ENCODE results near the gene HS3ST3A1.
A peak's percentile ranks its signal among the peaks of the same experiment; 100 is the strongest.

HS3ST3A1 gene

DNA sequence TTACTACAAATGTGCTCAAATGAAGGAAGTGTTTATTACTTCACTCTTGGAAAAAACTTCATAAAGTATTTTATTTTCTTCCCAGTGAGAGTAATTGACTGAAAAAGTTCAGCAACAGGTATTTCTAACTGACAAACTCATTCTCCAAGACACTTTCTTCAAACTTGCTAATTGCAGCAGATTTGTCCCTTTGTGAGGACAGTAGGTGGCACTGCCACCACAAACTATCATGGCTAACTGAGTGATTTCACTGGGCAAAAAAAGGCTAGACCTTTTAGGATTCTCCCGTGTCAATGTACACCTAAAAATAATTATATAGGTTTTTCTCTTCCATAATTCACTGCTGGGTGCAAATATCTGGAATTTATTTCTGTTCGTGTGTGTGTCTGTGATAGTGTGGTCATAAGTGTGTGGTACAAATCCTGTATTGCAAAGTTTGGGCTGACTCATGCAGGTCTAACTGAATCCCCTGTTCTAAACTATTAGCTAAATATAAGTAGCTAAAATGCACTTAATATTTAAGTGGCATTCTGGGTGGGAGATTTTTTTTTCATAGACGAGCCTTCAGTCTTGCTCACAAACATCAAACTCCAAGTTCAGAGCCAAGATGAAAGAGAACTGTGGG lies 3.9 kb downstream of the HS3ST3A1 start:
- no peak for DNase-seq

DNA sequence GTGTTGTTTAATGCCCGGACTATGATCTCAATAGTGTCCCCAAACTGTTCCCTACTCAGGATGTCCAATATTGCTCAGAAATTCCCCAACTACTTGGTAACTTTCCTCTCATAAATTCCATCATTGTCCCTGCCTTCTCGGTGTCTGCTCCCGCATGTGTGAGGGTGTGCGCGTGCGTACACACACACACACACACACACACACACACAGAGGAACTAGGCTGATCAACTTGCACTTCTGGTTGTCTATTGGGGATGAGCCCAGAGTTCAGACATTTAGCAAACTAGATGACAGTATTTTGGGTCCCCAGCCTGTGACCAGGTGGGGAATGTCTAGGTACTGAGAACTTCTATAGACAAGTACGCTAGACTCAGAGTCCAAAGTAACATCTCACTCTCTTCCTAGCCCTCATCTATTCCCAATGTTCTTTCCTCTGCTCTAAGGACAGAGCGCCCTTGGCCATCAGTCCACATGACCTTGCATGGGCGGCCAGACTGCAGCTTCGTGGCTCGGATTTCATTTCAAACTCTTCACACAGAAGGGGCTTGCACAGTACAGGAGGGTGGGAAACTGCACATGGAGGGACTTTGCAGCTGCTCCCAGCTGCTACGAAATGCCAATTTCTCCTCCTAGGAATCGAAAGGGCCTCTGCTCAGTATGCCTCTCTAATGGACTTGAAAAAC lies 5.3 kb downstream of the HS3ST3A1 start:
- DNase-seq, result no peak

DNA sequence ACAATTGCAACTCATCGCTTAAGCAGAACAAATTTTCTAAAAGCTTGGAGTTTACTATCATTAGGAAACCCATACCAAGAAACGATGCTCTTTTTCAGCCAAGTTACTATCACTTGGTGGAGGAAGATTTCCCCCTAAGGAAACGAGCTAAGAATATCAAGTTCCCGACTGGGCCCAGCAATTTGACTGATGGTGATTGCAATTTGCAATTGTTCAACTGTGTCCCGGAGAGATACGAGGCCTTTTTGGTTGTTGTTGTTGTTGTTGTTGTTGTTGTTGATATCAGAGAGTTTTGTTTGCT lies 6.2 kb downstream of the HS3ST3A1 start:
- no peak for DNase-seq

DNA sequence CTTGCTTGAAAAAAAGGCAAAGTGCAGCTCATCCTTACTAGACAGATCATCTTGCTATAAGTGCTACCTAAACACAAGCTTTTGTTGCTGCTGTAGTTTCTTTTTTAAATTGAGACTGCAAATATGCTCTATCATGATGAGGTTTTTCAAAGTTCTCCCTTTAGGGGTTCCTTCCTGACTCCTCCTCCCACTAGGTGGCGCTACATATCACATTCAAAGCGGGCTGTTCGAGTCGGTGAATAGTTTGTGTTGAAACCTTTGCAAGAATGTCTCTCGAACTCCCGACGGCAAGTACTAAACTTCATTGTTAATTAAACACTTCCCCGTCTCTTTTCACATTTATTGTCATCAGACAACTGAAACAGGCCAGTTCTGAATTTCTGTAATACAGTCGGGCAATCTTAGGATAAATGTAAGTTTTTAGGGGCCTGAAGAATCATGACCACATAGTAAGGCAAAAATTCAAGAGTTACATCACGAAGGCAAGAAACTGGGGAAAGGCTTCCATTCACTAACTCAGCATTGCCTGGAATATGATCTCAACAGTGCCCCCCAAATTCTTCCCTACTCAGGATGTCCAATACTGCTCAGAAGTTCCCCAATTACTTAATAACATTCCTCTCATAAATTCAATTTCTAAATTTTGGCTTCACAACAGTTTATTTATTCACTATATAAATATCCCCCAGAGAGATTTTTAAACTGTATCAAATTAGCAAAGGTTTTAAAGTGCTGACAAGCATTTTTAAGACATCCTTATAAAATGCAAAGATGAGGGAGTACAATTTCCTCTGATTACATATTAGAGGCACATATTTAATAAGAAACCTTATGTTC lies 6.7 kb downstream of the HS3ST3A1 start:
- DNase-seq, result peak; percentile 87

DNA sequence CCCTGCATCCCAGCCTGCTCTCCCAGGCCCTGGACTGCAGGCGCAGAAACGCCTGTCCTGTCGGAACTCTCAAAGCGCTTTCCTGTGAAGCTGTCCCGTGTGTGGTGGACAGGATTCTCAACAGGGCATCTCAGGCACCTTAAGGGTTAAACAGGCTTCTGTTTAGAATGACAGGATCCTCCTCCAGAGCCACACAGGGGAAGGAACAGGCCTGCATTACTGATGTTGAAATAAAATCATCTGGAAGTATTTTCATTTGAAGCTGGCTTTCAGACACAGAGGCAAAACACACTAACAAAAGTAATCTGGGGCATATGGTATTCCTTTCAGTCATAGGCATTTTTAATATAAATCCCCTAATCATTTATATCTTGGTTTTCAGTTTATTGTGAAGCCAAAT lies 7.4 kb downstream of the HS3ST3A1 start:
- DNase-seq, result no peak

DNA sequence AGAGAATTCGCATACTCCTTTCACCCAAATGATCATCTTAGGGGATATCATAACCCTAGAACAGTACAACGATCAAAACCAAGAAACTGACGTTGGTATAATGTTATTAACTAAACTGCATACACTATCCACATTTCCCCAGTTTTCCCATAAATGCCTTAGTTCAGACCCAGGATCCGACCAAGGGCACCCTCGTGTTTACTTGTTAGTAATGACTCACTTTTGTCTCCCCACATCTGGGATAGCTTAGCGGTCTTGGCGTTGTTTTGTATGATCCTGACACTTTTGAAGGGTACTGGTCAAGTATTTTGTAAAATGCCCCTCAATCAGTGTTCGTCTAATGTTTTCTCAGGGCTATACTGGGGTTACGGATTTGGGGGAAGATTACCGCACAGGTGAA lies 8.0 kb downstream of the HS3ST3A1 start:
- DNase-seq, result no peak

DNA sequence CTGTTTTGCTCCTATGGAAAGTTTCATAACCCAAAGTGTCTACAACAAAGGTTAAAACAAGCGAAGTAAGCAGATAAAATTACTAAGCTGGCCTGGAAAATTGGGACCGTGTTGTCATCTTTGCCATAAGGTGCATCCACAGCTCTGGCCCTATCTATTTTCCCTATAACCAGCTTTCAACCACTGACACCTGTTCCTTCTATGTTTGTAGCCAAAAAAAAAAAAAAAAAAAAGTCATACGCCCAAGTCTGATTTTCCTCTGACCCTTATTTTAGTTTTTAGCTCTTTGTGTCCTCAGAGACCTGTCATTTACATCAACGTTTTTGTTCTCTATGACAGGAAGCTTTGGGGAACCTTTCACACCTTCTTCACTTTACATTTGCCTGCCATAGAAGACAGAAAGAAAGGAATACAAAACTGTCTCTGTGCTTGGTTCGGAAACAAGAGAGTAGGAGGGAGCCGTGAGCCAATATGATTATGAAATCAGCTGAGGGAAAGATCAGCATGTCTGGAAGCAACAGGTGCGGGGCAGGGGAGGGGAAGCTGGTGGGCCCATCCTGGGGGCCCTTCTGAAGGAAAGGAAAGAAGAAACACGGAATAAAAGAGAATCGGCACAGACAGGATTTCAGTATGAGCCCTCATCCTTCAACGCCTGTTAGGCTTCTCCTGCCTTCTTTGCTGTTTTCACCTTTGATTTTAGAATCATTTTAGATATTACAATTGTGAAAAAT lies 8.5 kb downstream of the HS3ST3A1 start:
- DNase-seq, result no peak

DNA sequence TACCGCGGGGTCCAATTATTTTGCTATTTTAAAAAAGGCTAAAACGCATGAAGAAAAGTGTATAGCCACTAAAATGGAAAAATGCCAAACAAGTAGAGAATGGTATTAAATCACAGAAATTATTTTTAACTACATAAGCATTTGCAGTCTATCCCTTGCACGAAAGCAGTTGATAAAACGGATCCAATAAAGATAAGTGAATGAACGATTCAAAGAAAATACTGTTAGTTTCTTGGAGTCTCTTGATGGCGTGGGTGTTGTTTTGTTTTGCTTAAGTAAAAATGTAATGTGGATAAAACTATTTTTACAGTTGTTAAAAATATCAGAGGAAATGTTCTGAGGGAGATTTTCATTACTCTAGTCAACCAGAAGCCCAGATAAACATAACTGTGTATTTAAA lies 9.3 kb downstream of the HS3ST3A1 start:
- no peak for DNase-seq

DNA sequence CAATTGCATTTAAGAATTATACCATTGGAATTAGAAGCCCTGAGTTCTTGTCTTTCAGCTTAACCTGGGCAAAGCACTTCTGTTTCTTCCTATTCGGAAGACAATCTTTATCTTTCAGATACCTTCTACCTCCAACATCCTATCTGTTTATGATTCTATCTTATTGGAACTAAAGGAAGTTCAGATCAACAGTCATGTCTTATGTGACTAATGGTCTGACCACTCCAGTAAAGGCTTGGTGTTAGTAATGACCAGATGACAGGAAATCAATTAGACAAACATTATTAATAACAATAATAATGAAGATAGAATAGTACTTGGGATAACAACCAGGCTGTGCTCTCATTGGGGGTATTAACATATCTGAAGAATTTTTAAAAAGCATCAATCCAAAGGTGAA lies 11.3 kb downstream of the HS3ST3A1 start:
- DNase-seq, result no peak

DNA sequence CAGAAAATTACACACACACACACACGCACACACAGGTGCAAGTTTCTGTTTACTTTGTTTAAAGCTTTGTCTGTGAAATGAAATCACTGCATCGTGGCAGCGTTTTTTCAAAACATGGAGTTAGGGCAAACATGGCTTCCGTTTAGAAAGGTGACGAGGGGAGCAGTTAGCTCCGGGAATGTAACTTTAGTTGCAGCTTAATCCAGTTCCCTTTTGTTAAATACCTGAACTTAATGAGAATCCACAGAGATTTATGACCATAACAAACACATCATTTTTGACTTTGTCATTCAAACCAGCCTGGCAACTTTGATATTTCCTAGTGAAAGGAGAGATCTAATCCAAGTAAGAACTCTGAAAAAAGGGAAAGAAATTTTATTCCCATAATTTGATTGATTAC lies 12.1 kb downstream of the HS3ST3A1 start:
- DNase-seq, result no peak

DNA sequence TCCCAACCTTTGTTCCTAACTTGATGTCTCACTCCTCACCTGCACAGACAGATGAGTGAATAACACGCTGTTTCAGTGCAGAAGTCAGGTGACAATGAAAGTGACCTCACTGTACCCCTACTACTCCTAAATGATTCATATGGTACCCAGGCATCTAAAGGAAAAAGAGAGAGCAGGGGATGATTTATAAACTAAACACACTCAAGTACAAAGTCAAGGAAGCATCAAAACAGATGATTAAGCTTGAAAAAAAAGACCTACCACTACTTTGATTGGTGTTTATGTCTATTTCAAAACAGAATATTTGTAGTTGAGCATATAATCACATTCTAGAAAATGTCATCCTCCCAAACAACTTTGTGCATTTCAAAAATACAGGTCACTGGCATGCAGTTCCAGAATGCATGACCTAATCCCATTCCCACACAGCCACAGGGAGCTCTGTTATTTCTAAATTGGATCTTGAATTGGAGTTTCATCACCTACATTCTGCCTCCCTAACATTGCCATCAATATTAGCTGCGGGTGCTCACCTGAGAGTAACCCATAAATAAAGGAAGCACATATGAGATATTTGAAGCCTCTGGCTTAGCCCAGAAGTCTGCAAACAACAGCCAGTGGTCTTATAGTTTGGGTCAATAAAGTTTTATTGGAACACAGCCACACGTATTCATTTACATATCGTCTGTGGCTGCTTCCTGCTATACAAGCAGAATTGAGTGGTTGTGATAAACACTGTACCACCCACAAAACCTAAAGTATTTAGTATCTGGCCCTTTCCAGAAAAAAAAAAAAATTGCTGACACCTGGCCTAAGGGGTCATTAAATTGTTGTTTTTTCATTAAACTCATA lies 14.0 kb downstream of the HS3ST3A1 start:
- DNase-seq, result no peak

DNA sequence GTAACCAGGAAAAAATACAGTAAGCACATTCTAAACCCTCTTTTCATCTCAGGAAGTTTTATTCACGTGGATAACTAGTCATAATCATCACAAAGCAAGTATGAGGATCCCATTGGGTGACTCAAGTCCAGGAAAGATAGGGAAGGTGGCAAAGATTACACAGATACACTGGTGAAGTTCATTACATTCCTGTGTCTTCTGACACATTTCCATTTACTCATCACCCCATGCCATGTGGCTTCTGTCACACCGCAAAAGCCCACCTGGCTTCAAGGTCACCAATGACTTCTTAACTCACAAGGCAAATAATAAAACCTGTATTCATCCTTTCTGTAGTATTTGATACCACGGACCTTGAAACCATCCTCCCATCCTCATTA lies 17.0 kb downstream of the HS3ST3A1 start:
- no peak for DNase-seq

DNA sequence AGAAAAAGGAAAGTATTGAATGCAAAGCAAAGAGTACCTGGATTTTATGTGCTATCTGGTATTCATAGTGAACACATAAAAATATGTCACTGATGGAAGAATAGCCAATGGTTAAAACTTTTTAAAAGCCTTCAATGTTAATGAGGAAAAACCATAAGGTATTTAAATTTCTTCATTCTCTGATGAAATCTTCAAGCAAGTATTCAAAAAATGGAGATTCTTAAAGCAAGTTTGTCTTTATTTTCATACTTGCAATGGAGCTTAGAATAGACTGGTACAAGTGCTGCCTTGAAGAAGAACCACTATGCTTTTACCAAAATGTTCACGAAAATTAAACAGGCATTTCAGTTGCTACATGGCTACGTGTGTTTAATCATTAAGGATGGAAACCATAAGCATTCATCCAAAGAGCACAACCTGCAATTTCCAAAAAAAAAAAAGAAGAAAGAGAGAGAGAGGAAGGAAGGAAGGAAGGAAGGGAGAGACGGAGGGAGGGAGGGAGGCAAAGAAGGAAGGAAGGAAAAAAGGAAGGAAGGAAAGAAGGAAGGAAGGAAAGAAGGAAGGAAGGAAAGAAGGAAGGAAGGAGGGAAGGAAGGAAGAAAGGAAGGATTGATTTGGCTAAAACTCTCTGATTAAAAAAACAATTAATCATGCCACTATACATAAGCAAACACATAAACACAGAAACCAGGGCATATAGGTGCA lies 17.6 kb downstream of the HS3ST3A1 start:
- no peak for DNase-seq

DNA sequence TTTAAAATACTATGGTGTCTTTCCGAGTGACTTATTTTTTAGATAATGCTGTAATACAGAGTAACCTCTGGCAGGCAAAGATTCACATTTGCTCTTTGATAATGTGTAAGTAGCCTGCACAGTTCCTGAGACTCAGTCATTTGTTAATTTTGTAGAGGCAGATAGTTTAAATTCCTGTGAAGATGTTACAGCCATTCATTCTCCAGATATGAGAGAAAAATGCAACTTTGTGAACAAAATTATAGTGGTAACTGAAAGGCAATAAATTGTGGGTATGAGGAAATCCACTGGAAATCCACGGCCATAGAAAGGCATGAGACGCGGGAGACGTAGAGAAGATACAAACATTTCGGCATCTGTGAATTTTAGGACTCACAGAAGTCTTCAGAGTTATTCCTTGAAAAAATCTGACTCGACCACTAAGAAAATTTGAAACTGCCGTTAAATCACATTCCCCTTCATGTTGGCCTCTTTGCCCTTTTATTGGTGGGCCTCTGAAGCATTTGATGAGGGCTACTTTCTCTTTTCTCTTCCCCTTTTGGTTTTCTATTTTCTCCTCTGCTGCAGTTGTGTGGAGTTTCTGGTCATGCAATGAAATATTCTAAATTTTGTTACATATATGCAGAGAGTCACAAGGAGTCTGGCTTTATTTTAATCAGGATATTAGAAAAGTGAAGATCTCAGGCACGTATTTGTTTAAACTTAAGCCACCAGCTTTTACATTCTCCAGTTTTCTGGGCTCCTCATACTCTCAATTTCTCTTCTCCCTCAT lies 18.8 kb downstream of the HS3ST3A1 start:
- no peak for DNase-seq

DNA sequence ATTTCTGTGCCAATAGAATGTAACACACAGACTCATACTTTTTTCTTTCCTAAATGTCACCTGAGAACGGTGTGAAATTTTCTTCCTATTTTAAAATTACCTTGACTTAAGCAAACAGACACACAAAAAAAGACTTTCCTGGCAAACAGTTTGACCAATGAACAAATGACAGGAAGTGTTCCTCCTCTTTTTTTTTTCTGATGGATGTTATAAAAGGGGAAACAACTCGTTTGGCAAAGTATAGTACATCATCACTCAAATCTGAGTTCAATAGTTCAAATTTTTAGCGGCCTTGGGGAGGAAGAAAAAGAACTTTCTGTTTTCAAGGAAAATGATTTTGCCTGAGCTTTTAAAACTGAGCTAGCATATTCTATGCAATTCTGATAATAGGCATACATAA lies 19.8 kb downstream of the HS3ST3A1 start:
- no peak for DNase-seq

DNA sequence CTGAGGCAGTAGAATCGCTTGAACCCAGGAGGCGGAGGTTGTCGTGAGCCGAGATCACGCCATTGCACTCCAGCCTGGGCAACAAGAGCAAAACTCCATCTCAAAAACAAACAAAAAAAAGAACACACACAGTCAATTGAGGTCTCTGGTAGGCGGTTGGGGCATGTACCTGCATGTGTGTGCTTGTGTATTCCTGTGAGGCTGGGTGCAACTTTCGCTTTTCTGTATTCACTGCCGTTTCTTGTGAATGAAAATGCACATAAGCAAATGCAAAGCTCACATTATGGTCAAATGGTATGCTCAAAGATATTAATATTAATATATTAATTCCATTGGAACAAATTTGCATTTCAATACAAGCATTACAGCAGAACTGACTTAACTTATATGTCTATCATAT lies 20.9 kb downstream of the HS3ST3A1 start:
- no peak for DNase-seq

DNA sequence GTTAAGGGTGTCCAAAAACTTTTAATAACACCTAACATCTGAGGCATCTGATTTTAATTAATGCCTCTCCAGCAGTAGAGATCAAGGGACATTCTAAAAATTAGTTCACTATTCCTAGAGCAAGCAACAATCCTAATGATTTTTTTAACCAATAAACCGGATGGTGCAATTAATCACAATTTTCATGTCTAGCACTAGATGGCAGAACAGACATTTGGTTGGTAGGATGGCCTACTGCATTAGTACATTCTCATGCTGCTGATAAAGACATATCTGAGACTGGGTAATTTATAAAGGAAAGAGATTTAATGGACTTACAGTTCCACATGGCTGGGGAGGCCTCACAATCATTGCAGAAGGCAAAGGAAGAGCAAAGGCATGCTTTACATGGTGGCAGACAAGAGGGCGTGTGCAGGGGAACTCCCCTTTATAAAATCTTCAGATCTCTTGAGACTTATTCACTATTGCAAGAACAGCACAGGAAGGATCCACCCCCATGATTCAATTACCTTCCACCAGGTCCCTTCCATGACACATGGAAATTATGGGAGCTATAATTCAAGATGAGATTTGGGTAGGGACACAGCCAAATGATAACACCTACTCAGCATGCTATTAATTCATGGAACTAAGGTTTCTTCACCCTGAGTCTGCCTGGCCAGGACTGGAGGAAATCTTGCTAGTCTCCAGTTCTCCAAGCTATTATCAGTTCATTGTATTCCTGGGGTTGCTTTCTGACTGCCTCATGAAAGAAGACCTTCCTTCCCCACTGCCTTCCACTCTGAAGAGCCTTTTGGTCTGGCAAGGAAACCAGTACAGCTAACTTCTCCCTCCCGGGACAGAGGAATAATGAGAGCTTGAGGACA lies 24.8 kb downstream of the HS3ST3A1 start:
- no peak for DNase-seq

DNA sequence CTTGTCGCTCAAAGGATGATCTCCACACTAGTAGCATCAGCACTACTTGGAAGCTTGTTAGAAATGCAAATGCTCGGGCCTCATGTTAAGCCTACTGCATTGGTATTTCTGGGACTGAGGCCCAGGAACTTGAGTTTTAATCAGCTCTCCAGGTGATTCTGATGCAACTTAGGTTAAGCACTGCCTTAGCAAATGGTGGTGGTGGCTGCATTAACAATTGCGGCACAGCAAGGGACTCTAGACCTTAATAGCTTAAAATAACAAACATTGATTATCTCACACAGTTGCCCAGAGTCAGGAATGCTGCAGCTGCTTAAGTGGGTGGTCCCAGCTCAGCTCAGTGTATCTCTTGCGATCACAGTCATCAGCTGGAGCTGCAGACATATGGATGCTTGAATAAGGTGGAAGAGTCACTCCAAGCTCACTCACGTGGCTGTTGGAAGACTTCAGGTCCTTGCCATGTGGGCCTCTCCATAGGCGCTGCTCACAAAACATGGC lies 25.8 kb downstream of the HS3ST3A1 start:
- DNase-seq, result no peak

DNA sequence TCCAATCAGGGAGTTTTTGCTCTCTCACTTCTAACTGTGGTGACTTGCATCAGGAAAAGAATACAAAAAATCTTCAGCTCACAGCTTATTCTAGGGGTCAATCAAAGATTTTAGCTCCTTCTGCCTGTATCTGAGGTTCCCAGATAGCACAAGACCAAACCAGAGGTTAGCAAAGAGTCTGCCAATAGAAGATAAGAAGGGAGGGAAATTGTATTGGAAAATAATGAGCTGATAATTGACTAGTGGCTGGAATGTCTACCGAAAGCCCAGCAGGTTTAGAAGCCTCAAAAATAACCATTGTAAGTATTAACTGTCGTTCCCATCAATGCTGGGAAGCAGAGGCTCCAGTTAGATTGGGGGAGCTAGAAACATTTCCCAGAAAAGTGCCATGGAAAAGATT lies 26.3 kb downstream of the HS3ST3A1 start:
- no peak for DNase-seq

DNA sequence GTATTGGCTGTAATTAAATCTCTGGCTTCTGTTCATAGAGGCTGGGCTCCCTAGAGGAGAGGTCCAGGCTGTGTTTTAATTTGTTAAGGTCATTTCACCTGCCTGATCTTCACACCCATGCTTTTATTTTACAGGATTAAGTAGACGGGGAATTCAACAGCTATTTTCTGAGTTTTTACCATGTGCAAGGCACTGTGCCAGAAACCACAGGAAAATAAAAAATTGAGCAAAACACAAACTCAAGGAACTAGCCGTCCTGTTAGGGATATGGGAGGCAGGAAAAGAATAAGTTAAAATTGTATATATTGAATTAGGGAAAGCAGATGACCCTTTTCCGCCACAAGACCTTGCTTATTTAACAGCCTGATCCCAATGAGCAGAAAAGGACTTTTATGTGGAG lies 29.1 kb downstream of the HS3ST3A1 start:
- DNase-seq, result no peak
